Measurements from ENCODE around the gene FSTL3. TPM values are rescaled to one million over a fixed set of nuclear protein-coding genes. Genes with fewer than 3 reads are reported as not detected.

The FSTL3 gene
- total and polyA plus RNA-seq, 2 of the 13 experiments (the other 11 are each of a cell fraction or from before 2014, with no cell fraction given) = 13.5 to 15.6 TPM

- TF ChIP-seq AGO1 (IDR thresholded peaks at IDR 0.05; ENCODE audit: low read depth, low read length, poor library complexity, severe bottlenecking) (no peak), DNMT1 (CRISPR knock-in tag; IDR thresholded peaks at IDR 0.05) (no peak), SIX4 (CRISPR knock-in tag; IDR thresholded peaks at IDR 0.05) (no peak), ATF5 (CRISPR knock-in tag; IDR thresholded peaks at IDR 0.05; ENCODE audit: low read depth) (no peak), ZBTB7B (CRISPR knock-in tag; IDR thresholded peaks at IDR 0.05) (0 out of 2 replicates have a peak, but pooled peaks have one; percentile 32), HOXA3 (CRISPR knock-in tag; IDR thresholded peaks at IDR 0.05) (peak; percentile 32; the same call in 1 of the 2 replicates), ZMYM2 (CRISPR knock-in tag; IDR thresholded peaks at IDR 0.05) (no peak), ZKSCAN1 (IDR thresholded peaks at IDR 0.05; ENCODE audit: low read length) (0 out of 2 replicates have a peak, but pooled peaks have one; percentile 27), ZNF850 (CRISPR knock-in tag; conservative IDR thresholded peaks at IDR 0.05) (no peak), HMG20B (CRISPR knock-in tag; conservative IDR thresholded peaks at IDR 0.05) (no peak), ZNF24 (IDR thresholded peaks at IDR 0.05) (no peak), ZFP62 (CRISPR knock-in tag; IDR thresholded peaks at IDR 0.05) (0 out of 2 replicates have a peak, but pooled peaks have one; percentile 28), ZNF879 (CRISPR knock-in tag; IDR thresholded peaks at IDR 0.05) (no peak), SKI (IDR thresholded peaks at IDR 0.05; ENCODE audit: partially characterized antibody) (no peak), DMTF1 (CRISPR knock-in tag; IDR thresholded peaks at IDR 0.05) (no peak), THAP11 (CRISPR knock-in tag; IDR thresholded peaks at IDR 0.05) (peak; percentile 38), RARA (CRISPR knock-in tag; IDR thresholded peaks at IDR 0.05) (peak; percentile 51; the same call in 1 of the 2 replicates), PITX1 (CRISPR knock-in tag; IDR thresholded peaks at IDR 0.05) (0 out of 2 replicates have a peak, but pooled peaks have one; percentile 25), BRF2 (CRISPR knock-in tag; IDR thresholded peaks at IDR 0.05) (no peak), MXI1 (IDR thresholded peaks at IDR 0.05; ENCODE audit: borderline replicate concordance, low read depth, low read length) (peak; percentile 73; the same call in 1 of the 3 replicates), POGK (CRISPR knock-in tag; conservative IDR thresholded peaks at IDR 0.05) (0 out of 2 replicates have a peak, but pooled peaks have one; percentile 9), ATAD3A (CRISPR knock-in tag; IDR thresholded peaks at IDR 0.05) (no peak), MAX (IDR thresholded peaks at IDR 0.05) (peak; percentile 63; the same call in 1 of the 2 replicates), ZBTB14 (CRISPR knock-in tag; IDR thresholded peaks at IDR 0.05) (no peak)
Observed at GRCh38 chr19:703651-704446, 27.7 kb downstream of the FSTL3 start (continued).

All from HepG2 (cell line).